HG03139 (cell line): Measurements from ENCODE around the gene PRDM12.

Source experiments
- ATAC-seq: cut with Tn5 transposase; IDR thresholded peaks from one replicate; pipeline ENCODE4 v1.9.1; 2021; ENCODE audit not compliant: unreplicated experiment

PRDM12 gene

DNA sequence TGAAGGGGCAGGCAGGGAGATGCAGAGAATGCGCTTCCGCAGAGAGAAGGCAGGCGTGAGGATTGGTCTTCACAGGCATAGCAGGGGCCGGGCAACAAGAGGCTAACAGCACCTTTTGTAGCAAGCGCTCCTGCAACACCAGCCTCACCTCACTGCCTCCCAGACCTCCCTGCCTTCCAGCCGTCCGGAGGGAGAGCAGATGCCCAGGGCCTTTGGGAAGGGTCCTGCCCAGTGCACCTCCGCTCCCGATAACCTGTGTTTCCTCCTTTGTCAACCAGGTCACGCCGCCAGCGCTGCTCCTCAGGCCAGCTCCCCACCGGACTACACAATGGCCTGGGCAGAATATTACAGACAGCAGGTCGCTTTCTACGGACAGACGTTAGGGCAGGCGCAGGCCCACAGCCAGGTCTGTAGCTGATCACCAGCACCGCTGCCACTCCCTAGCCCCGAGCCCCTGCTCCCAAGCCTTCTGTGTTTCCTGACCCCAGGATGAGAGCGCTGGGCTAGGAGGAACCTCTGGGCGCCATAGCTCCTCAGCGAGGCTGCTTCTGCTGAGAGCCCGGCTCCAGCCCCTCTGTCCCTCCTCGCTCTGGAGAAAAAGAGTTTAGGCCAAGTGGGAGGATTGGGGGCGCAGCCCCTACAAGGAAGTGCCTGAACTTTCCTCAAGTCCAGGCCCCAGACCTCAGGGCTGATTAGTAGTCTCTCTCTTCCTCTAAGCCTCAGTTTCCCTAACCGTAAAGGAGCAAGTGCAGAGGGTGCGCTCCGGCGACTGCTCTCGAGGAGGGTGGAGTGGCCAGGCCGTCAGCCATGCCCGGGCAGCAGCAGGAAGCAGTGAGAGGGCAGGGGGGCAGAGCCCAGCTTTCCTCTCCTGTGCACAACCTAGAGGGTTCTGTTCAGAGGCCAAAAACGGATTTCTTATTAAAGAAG is 28.4 kb upstream of the PRDM12 start:
- ATAC-seq, result no peak

GRCh38 chr9:130636648-130637020 is 27.8 kb upstream of the PRDM12 start:
- no peak for ATAC-seq

DNA sequence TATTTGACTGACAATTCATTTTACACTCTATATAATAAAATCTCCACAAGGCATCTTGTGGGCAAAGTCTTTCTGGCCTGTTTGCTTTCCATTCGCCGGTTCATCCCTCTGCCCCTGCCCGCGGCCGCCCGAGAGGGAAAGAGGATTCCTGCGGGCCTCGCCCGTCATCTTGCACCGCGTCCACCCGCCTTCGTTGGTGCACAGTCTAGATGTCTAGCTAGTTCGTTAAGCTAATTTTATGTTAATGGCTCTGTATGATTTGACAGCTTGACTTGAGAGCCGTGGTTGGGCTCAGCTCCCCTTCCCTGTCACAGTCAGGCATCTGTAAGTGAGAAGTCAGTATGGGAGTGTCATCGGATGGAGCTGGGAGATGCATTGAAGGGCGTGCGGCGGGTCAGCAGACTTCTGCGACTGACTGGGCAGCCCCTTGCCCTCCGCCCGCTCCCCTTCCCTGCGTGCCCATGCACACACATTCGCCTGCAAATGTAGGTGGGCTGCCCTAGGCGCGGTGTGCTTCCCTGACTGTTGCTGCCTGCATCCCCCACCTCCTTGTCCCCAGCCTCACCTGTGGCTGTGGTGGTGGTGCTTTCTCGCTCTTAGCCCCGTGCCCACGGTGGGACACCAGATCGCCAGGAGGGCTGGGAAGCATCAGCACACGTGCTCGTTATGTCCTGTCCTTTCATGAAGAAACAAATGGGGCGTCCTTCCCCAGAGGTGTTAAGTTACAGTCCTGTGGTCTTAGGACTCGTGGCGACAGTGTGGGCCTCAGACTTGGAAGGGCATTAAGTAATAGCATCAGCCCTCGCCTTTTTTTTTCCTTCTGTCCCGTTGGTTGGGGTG is 25.9 kb upstream of the PRDM12 start:
- ATAC-seq, result no peak

DNA sequence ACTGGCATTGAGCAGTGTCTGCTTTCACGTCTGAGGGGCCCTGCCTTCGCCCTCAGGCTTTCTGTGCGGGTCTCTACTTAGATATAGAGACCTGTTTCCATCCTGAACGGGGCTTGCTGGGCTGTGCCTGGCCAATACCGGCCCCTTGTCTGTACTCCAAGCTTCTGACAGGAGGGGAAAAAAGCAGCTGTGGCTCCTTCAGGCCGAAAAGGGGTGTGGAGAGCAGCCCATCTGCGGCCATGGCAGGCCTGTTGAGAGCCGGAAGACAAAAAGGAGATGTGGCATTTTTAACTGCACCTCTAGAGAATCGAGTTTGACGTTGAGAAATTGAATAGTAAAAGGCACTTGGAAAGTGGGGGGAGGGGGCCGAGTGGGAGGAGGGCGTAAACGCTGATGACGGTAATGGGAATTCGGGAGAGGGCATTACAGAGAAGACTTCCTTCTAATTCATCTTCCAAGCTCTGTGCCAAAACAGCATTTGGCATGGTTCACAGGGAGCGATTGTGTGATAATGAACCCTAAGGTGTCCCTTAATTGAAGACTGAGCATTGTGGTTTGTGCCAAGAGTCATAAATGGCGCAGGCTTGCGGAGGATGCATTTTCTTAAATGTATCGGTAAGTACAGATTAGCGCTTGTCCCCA is 25.1 kb upstream of the PRDM12 start:
- ATAC-seq, result no peak

- no peak for ATAC-seq
Observed at GRCh38 chr9:130639866-130640555, 24.4 kb upstream of the PRDM12 start.

DNA sequence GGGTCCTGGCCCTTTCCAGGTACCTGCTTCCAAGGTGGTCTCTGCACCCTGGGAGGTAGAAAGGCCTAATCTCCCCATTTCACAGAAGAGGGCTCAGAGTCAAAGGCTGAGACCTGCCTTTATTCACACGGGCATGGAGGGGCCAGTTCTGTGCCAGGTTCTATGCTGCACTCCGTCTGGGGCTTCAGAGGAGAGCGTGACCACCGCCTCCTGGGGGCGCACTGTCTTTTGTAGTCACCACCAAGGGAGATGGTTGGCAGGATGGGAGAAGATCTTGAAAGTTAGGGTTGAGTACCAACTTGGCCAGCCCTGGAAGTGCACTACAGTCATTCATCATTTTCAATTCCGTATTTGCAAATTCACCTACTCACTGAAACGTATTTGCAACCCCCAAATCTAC is 23.7 kb upstream of the PRDM12 start:
- no peak for ATAC-seq

DNA sequence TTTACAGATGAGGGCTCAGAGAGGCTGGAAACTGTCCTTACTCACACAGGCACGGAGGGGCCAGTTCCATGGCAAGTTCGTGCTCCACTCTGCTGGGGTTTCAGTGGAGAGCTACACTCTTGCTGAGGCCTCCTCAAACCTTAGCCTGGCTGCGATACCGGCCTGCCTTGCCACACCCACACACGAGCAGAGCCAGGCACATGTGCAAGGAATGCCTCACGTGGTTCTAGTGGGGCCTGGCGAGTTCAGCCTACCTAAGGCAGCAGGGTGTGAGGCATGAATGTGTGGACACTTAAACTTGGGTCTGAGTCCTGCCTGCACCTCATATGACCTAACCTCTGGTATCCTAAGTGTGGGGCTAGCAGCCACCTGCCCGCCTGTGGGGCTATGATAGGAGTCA is 21.5 kb upstream of the PRDM12 start:
- no peak for ATAC-seq

DNA sequence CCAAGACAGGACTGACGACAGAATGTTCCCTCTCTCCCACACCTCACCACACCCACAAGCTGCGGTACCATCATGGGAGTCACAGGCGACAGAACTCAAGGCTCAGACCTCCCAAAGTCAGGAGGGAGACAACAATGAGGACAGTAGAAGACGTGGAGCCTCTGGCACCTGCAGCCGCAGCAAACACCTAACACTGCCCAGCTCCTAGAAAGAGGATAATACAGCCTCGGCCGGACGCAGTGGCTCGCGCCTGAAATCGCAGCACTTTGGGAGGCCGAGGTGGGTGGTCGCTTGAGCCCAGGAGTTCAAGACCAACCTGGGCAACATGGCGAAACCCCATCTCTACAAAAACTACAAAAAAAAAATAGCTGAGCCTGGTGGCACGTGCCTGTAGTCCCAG is 13.2 kb upstream of the PRDM12 start:
- ATAC-seq, result no peak

GRCh38 chr9:130651752-130652151 is 12.6 kb upstream of the PRDM12 start:
- ATAC-seq, result no peak

GRCh38 chr9:130654879-130655278 is 9.5 kb upstream of the PRDM12 start:
- ATAC-seq, result no peak

DNA sequence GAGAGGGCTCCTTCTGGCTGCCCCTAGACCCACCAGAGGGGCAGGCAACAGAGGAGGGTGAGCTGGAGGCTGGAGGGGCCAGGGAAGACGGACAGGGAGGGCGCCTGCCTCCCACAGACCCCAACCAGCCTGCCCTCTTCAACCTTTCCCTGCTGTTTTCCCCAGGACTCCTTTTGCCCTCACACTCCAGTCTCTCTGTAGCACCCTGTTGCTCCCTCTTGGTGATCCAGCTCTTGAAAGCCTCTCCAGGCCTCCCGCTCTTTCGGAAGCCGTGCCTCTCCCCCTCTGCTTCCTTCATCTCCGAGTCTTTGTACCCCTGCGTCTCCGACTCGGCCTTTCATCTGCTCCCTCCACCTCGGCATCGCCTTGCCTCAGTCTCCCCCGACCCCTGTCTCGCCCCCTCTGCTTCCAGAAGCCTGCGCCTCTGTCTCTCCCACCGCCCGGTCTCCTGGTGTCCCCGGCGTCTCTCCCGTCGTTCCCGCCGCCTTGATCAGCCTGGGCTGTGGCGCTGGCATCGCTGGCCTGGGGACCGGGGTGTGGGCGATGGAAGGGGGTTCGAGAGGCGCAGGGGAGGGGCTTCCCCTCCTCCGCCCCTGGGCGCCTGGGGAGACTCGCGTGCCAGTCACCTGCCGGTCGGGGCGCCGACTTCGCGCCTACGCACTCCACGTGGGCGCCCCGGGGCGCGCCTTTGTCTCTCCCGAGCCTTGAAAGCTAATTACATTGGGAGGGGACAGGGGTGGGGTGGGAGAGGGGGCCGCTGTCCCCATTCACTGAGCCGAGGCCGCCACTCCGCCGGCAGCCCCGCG is 5.3 kb upstream of the PRDM12 start:
- no peak for ATAC-seq

DNA sequence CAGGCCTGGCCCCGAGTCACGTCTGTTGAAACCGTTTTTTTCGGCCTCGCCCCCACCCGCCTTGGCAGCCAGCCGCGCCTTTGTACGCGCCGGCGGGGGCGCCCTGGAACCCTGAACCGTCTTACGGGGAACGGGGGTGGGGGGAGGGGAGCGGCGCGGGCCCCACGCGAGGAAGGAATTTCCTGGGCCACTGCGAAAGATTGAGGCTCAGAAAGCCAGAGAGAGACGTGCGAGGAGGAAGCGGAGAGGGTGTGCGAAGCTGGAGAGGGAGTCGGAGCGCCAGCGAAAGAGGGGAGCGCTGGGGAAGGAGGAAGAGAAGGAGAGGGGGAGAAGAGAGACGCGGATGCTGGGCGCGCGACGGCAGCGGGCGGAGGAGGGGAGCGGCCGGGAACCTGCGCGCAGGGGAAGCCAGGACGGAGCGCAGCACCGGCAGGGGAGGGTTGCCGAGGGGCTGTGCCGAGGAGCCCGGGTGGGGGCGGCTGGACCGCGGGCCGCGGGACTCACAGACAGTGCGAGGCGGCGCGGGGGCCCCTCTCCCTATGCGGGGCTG is 4.6 kb upstream of the PRDM12 start:
- no peak for ATAC-seq

DNA sequence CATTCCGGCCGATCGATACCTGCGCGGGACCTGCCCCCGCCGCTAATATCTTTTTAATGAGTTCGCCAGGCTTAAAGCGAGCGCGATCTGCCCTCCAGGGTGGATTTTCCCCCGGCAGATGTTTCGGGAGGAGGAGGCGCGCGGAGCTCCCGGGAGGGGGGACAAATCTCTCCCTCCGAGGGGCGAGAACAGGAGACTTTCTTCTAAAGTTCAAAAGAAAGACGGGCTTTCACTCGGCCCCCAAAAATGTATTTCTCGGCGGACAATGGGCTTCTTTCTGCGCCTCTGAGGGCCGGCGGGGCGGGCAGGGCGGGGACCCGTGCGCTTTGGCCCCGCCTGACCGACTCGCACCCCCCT is 4.1 kb upstream of the PRDM12 start:
- no peak for ATAC-seq

DNA sequence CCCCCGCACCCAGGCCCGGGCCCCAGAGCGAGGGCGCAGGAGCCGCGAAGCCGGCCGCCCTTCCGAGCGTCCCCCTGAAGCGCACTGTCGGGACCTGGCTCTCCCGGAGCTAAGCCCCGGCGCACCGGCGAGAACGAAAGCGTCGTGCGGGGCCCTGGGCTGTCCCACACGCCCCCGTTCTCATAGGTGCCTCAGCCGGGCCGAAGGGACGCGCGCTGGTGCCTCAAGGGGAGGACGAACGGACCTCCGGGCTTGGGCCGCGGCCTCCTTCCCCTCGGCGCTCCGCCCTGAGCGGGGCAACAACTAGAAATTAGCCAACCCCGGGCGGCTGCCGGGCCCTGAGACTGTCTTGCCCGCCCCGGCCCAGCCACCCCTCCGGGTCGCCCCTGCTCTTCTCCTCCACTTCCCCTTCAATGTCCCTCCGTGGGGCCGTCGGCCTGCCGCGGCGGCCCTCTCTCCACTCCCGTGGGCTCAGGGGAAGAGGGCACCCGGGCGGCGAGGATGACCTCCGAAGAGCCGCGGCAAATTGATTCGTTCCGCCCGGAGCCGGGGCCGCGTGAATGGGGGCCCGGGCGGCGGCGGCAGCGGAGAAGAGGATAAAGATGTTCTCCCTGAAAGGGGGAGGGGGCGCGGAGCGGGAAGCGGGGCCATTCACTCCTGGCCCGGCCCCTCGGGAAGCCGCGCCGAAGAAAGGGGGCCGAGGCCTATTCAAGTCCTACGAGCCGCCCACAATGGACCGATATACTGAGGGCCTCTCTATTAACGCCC is 3.5 kb upstream of the PRDM12 start:
- ATAC-seq, result no peak

GRCh38 chr9:130661451-130662098 is 2.8 kb upstream of the PRDM12 start:
- no peak for ATAC-seq

- ATAC-seq, result no peak
Observed at GRCh38 chr9:130662099-130662969, 2.1 kb upstream of the PRDM12 start.

DNA sequence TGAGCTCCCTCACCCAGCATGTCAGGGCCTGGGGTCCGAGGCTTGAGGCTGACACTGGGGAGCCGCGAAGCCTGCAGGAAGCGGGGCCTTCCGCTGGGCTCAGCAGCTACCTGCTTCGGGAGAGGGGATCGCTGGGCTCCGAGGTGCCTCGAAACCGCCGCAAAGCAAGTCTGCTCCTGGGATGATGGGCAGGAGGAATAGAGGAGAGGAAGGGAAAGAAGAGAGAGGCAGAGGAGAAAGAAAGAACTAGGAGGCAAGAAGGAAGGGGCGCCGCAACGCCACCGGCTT is 1.5 kb upstream of the PRDM12 start:
- no peak for ATAC-seq
